Ovary (tissue), 9 donors: ENCODE measurements around the gene CALB2. TPM values are rescaled to one million over a fixed set of nuclear protein-coding genes. Genes with fewer than 3 reads are reported as not detected.

Source experiments
- DNase-seq, 5 donors: peaks; one replicate each; pipeline ENCODE4 v3.0.0-alpha.2; 2019 to 2020
- H3K27ac ChIP-seq, 2 donors: fragments of 200-600 bp; one replicate each; pipeline versions ENCODE4 v1.5.1 to v1.8.0; 2019 to 2022
- H3K27me3 ChIP-seq: fragments of 200-600 bp; one replicate; pipeline ENCODE4 v1.8.0; 2022
- H3K36me3 ChIP-seq: fragments of 200-600 bp; sonication (generic); one replicate; pipeline ENCODE4 v1.5.1; 2019
- H3K4me1 ChIP-seq: one replicate; pipeline ENCODE4 v1.8.1; 2013; ENCODE audit warnings: mild to moderate bottlenecking, moderate library complexity; ENCODE audit not compliant: insufficient read depth
- H3K4me3 ChIP-seq: fragments of 200-600 bp; sonication (generic); one replicate; pipeline ENCODE4 v1.5.1; 2017
- H3K9me3 ChIP-seq, 2 donors: fragments of 200-600 bp in 1 of 2; sonication (generic) in 1 of 2; one replicate each; pipeline versions ENCODE4 v1.5.1 to v1.8.1; 2013 to 2019; ENCODE audit warnings: mild to moderate bottlenecking in 1 of 2, moderate library complexity in 1 of 2
- EP300 ChIP-seq: sonication (generic); formaldehyde crosslinking; IDR thresholded peaks from one replicate; pipeline ENCODE4 v1.6.1; 2017; ENCODE audit warnings: antibody characterized with exemption
- POLR2A ChIP-seq: fragments of 450-650 bp; IDR thresholded peaks from one replicate; pipeline ENCODE4 v1.6.1; 2017; ENCODE audit warnings: antibody characterized with exemption, mild to moderate bottlenecking, moderate library complexity
- WGBS, 3 donors: extraction: QIAGEN DNeasy Blood & Tissue Kit in 1 of 3; methylation state at CpG; one replicate each; pipeline versions ENCODE4 v1.1.5 to v1.1.7; 2013 to 2017; 5-methylcytosine and 5-hydroxymethylcytosine counted together
- intact Hi-C, 4 donors: fragments of 100-400 bp; cut with DNase I; formaldehyde crosslinking; loops; one replicate each; pipeline versions ENCODE4 v1.11.0 to v1.15.1; 2022 to 2023
- polyA plus RNA-seq, 2 donors: library from polyadenylated mRNA; stranded (reverse); fragments of 200-250 nt in 1 of 2; fragments of 350-450 nt in 1 of 2; fragmentation: Illumina TruSeq in 1 of 2; extraction: RNeasy Lipid Tissue Mini Kit (QIAGEN cat#74804) in 1 of 2; gene quantifications; one replicate each; pipeline ENCODE4 v1.2.3, GENCODE V29; 2013 to 2014
- total RNA-seq, 7 donors: library from RNA; depleted of rRNA in 2 of 7; stranded (reverse); fragments of >200 nt in 2 of 7; fragmentation: NEBNext Ultra II Directional in 3 of 7; extraction: Animal tissue kit (Norgen Biotek cat#: 25700) in 3 of 7; gene quantifications; one replicate each; pipeline versions ENCODE4 v1.1.0 to v1.2.4, GENCODE V29; 2016 to 2023
- TF ChIP-seq, protein P1 (sequence below), 3 donors: fragments of 450-650 bp in 2 of 3; fragments of 200-600 bp in 1 of 3; IDR thresholded peaks; one replicate each; pipeline versions ENCODE4 v1.5.1 to v1.8.0; 2016 to 2022; ENCODE audit warnings: antibody characterized with exemption in 3 of 3, mild to moderate bottlenecking in 1 of 3
- donor health status: DM: no; HTN: no; CAD: no; lungs with moderate emphysema.
- donor health status: DM: no; HTN: no; CAD: no.
- donor health status: Bipolar disorder and iron deficiency.
- donor health status: DM: yes; HTN: yes; CAD: no.
- donor health status: DM: no; HTN: no; CAD: no.
- donor health status: DM: yes; HTN: yes; CAD: no.

The CALB2 gene
- total and polyA plus RNA-seq, 9 donors, result 1.7 to 176 (median 5.2) TPM

DNA sequence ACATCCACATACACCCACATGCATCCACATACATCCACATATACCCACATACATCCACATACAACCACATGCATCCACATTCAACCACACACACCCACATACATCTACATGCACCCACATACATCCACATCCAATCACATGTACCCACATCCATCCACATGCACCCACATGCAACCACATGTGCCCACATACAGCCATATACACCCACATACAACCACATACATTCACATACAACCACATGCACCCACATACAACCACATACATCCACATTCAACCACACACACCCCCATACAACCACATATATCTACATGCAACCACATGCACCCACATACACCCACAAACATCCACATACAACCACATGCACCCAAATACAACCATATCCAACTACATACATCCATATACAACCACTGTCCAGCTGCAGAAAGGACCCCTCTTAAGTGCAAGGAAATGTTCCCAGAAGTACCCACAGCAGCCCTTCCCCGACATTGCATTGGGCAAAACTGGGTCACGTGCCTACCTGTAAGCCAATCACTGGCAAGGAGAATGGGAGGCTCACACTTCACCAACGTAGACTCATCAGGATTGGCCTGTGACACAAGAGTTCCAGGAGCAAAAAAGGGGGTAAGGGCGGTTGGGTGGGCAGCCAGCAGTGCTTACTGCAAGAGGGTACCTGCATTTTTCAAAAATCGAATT lies 18.1 kb downstream of the CALB2 start:
- intact Hi-C loops, result no loop called here
- no peak for DNase-seq
- H3K9me3 ChIP-seq, result no peaks in the 10 kb centered on the region
- no peaks in the 10 kb centered on the region for H3K27me3 ChIP-seq
- H3K4me3 ChIP-seq, result no peak overlapping the region
- no peaks in the 10 kb centered on the region for H3K36me3 ChIP-seq
- no peaks in the 10 kb centered on the region for H3K4me1 ChIP-seq
- 77 to 85% (median 79%) methylated on average over 5 of the region's 5 CpGs for WGBS, 3 donors
- TF ChIP-seq EP300 (no peak), POLR2A (no peak)
- TF ChIP-seq, protein P1, sequence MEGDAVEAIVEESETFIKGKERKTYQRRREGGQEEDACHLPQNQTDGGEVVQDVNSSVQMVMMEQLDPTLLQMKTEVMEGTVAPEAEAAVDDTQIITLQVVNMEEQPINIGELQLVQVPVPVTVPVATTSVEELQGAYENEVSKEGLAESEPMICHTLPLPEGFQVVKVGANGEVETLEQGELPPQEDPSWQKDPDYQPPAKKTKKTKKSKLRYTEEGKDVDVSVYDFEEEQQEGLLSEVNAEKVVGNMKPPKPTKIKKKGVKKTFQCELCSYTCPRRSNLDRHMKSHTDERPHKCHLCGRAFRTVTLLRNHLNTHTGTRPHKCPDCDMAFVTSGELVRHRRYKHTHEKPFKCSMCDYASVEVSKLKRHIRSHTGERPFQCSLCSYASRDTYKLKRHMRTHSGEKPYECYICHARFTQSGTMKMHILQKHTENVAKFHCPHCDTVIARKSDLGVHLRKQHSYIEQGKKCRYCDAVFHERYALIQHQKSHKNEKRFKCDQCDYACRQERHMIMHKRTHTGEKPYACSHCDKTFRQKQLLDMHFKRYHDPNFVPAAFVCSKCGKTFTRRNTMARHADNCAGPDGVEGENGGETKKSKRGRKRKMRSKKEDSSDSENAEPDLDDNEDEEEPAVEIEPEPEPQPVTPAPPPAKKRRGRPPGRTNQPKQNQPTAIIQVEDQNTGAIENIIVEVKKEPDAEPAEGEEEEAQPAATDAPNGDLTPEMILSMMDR (IDR thresholded peaks at IDR 0.05), result no peak
- no peak overlapping the region for H3K27ac ChIP-seq

DNA sequence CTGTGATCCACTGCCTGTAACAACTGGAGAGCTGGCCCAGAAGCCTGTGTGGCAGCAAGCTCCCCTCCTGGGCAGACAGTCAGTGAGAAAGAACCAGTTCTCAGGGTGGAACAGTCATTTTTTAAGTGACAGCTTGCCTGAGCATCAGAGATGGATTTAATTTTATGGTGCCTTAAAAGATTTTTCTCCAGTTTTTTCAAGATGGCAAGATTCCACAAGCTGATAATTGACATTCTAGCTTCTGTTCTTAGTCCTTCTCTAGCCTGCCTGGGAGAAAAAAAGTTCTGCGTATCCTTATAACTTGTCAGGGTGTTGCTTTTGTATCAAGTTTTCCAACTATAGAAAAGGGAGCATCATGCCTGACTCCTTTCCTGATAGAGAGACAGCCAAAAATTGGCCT lies 21.2 kb downstream of the CALB2 start:
- no peaks in the 10 kb centered on the region for H3K27me3 ChIP-seq
- WGBS, 3 donors, result 86 to 95% (median 93%) methylated on average over 1 of the region's 1 CpG

DNA sequence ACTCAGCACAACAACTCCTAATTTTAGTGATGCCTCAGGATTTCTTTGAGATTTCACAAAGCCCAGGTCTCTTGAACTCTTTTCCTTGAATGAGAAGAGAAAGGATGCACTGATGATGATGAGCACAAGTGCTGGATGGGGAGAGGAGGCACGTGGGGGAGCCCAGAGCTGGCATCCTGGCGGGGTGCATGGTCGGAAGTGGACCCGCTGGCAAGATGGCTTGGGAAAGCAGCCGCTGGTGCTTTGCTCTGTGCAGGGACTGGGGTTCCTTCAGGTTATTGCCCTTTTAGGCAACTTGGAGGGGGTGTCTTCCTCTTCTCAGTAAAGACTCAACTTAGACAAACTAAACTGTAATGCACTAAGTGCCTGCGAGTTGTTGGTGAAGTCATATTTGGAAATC lies 22.3 kb downstream of the CALB2 start:
- TF ChIP-seq, protein P1 (IDR thresholded peaks at IDR 0.05), result no peak
- no peak for TF ChIP-seq POLR2A
- TF ChIP-seq EP300, result no peak
- H3K4me3 ChIP-seq, result no peak overlapping the region
- H3K9me3 ChIP-seq, result no peaks in the 10 kb centered on the region
- H3K27ac ChIP-seq, result no peak overlapping the region
- intact Hi-C loops, result no loop called here
- H3K36me3 ChIP-seq, result no peaks in the 10 kb centered on the region
- DNase-seq, result no peak
- H3K27me3 ChIP-seq, result no peaks in the 10 kb centered on the region
- WGBS, 3 donors, result 63 to 78% (median 72%) methylated on average over 6 of the region's 6 CpGs
- H3K4me1 ChIP-seq, result no peaks in the 10 kb centered on the region

More for the DNA sequence above, 21.2 kb downstream of the CALB2 start:
- H3K4me1 ChIP-seq, result no peaks in the 10 kb centered on the region
- no peaks in the 10 kb centered on the region for H3K36me3 ChIP-seq
- no peak overlapping the region for H3K4me3 ChIP-seq
- H3K27ac ChIP-seq, result no peak overlapping the region
- DNase-seq, result no peak
- no peaks in the 10 kb centered on the region for H3K9me3 ChIP-seq
- intact Hi-C loops, result no loop called here
- no peak for TF ChIP-seq EP300
- TF ChIP-seq POLR2A, result no peak
- TF ChIP-seq, protein P1 (IDR thresholded peaks at IDR 0.05), result no peak

DNA sequence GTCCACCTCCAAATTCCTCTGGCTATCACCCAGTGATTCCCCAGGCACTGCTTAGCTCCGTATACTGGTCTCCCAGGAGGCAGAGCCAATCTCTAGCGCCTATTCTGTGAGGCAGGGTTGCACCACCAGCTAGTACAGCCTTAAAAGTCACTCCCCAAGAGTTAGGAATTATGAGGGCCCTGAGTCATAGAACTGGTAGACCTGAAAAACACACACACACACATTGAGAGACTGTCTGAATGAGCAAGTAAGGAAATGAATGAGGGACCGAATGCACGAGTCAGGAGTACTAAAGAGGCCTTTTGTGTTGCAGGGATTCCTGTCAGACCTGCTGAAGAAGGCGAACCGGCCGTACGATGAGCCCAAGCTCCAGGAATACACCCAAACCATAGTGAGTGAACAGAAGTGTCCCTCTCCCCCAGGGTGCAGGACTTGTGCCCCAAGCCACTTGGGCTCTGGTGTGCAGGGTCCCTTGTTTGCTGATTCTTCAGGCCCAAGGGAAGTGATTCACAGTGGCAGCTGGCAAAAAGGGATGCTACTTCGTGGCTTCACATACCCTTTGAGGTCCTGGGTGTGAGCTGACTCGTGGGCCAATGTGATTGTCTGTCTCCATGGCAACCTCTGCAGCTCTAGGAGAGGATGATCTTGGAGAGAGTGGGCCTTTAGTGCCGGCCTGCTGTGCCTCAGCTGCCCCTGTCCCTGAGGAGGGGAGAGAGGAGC lies 24.7 kb downstream of the CALB2 start:
- H3K9me3 ChIP-seq, result no peaks in the 10 kb centered on the region
- 62 to 65% (median 65%) methylated on average over 11 of the region's 11 CpGs for WGBS, 3 donors
- no peak overlapping the region for H3K27ac ChIP-seq
- intact Hi-C loops, result no loop called here
- H3K27me3 ChIP-seq, result no peaks in the 10 kb centered on the region
- no peak overlapping the region for H3K4me3 ChIP-seq
- H3K36me3 ChIP-seq, result no peaks in the 10 kb centered on the region
- DNase-seq, result no peak
- TF ChIP-seq, protein P1 (IDR thresholded peaks at IDR 0.05), result no peak
- TF ChIP-seq EP300, result no peak
- TF ChIP-seq POLR2A, result no peak
- H3K4me1 ChIP-seq, result no peaks in the 10 kb centered on the region
